Measurements from ENCODE around the gene OPN1SW. TPM values are rescaled to one million over a fixed set of nuclear protein-coding genes. Genes with fewer than 3 reads are reported as not detected.

OPN1SW gene, protein sequence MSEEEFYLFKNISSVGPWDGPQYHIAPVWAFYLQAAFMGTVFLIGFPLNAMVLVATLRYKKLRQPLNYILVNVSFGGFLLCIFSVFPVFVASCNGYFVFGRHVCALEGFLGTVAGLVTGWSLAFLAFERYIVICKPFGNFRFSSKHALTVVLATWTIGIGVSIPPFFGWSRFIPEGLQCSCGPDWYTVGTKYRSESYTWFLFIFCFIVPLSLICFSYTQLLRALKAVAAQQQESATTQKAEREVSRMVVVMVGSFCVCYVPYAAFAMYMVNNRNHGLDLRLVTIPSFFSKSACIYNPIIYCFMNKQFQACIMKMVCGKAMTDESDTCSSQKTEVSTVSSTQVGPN
- polyA plus RNA-seq (2012; ENCODE audit: insufficient read depth, insufficient read length): not detected

- H3K4me3 ChIP-seq (ENCODE audit: low read length): no peak within 1 kb of the TSS
- no peak for DNase-seq (ENCODE audit: low read depth, low spot score)
Measured at GRCh38 chr7:128775744-128776474, at the start of gene OPN1SW. TSS of gene OPN1SW (minus strand) at chr7:128775794. CDS start at chr7:128775781, 13 bp downstream.

DNA sequence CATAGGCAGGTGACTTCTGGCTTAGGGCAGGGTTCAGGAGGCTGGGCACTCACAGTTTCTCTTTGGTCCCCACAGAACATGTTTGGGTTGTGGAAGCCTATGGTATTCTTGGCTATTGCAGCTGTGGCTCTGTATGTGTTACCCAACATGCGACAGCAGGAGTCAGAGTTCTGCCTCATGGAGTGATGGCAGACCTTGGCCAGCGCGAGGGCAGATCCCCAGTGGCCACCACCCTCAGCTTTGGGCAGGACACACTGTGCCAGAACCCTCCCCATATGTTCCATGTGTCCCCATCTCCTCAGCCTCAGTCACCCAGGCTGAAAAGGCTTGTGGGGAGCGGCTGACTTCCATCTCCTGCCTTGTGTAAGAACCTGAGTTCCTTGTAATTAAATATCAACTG lies 46.1 kb upstream of the OPN1SW start:
- no peak overlapping the region for H3K4me3 ChIP-seq (ENCODE audit: low read length)
- DNase-seq (ENCODE audit: low read depth, low spot score): no peak

DNA sequence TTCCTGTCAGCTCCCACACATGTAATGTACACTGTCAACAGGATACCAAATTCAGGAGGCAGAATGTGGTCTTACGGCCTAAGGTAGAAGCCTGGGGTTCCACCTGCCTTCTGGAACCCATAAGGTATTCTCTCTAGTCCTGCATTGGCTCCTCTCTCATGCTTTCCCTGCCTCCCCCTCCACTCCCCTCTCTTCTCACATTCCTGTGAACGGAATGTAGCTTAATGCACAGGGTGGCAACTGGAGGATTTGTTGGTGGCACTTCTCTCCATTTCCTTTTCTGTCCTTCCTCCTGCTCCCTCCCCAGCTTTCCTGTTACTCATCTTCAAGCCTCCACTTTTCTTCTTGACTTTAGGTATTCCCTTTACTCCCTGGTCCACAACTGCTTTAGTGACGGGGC lies 43.1 kb upstream of the OPN1SW start:
- H3K4me3 ChIP-seq (ENCODE audit: low read length): no peak overlapping the region
- DNase-seq (ENCODE audit: low read depth, low spot score): no peak

DNA sequence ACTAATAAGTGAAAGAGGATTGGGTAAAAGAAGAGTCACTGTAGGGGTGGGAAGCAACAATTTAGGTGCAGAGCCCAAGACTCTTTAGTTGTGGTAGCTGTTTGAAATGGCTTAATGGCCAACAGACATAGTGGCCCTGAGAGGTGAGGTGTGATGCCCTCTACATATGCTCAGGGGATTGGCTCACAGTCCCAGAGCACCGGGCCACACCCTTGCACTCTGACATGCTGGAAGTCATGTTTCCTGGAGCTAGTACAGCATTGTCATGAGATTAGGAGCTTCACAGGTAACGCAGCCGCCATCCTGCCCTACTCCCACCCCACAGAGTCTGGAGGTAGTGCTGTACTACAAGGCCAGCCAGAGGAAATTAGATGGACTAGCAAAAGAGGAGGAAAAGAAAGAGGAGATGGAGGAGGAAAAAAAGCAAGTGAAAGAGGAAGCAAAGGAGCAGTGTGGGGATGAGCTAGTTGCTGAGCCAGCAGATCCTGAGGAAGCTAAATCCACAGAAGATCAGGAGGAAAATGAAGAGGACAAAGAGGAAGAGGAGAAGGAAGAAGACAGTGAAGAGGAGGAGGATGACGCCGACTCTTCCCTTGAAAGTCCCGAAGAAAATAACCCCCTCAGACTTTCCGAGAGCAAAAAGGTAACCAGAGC lies 39.8 kb upstream of the OPN1SW start:
- no peak overlapping the region for H3K4me3 ChIP-seq (ENCODE audit: low read length)
- no peak for DNase-seq (ENCODE audit: low read depth, low spot score)

GRCh38 chr7:128814499-128814898 lies 38.9 kb upstream of the OPN1SW start:
- H3K4me3 ChIP-seq (ENCODE audit: low read length): no peak overlapping the region
- DNase-seq (ENCODE audit: low read depth, low spot score): no peak

GRCh38 chr7:128812514-128813168 lies 37.0 kb upstream of the OPN1SW start:
- no peak overlapping the region for H3K4me3 ChIP-seq (ENCODE audit: low read length)
- DNase-seq (ENCODE audit: low read depth, low spot score): no peak

GRCh38 chr7:128811631-128812430 lies 36.2 kb upstream of the OPN1SW start:
- DNase-seq (ENCODE audit: low read depth, low spot score): no peak
- H3K4me3 ChIP-seq (ENCODE audit: low read length): no peak overlapping the region

DNA sequence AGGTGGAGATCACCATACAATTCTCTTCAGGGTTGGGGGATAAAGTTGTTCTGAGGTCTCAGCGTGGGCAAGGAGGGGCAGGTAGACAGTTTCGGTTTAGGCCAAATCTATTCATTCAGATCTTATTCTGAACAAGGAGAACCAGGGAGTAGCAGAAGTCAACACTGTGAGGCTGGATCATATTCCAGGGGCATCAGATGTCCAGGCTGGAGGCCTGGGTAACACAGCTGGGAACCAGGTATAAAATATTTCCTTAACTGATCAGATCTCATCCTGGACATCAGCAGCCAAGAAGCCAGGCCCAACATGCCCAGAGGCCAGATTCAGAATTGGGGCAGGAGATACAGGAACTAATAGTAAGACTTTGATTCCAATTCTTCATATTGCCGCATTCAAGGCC lies 35.4 kb upstream of the OPN1SW start:
- no peak overlapping the region for H3K4me3 ChIP-seq (ENCODE audit: low read length)
- no peak for DNase-seq (ENCODE audit: low read depth, low spot score)

DNA sequence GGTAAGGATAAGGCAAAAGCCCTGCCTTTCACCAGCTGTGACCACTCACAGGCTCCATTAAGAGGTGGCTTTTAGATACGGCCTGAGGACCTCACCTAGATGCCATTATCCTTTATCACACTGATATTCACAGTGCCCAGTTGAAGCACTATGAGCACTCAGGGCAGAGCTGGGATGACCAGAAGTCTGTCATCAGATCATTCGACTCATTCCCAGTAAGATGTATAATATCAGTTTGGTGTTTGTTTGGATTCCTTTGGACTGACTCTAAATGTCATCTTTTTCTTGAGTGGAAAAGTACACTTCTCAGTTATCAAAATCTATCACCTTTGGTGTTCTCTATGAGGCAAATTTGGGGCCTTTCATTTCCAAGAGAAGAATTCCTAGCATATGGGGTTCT lies 34.9 kb upstream of the OPN1SW start:
- no peak overlapping the region for H3K4me3 ChIP-seq (ENCODE audit: low read length)
- no peak for DNase-seq (ENCODE audit: low read depth, low spot score)

GRCh38 chr7:128809363-128809762 lies 33.8 kb upstream of the OPN1SW start:
- no peak for DNase-seq (ENCODE audit: low read depth, low spot score)

GRCh38 chr7:128807191-128807590 lies 31.6 kb upstream of the OPN1SW start:
- DNase-seq (ENCODE audit: low read depth, low spot score): no peak
- H3K4me3 ChIP-seq (ENCODE audit: low read length): no peak overlapping the region

More at GRCh38 chr7:128809363-128809762, 33.8 kb upstream of the OPN1SW start:
- H3K4me3 ChIP-seq (ENCODE audit: low read length): no peak overlapping the region

DNA sequence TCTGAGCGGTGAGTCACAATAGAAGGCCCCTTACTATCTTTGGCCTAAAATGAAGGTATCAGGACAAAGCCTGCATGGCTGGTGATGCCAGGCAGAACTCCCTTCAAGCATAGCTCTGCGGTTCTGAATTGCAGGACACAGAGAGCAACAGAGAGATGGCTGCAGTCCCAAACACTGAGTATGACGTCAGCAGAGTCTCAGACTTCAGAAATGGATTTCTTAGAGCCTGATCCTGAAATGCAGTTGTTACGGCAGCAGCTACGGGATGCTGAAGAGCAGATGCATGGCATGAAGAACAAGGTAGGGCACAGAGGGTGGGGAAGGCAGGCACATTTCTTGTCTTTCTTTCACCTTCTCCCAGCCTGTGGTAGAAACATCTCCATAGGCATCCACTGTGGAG lies 29.6 kb upstream of the OPN1SW start:
- H3K4me3 ChIP-seq (ENCODE audit: low read length): no peak overlapping the region
- DNase-seq (ENCODE audit: low read depth, low spot score): no peak

GRCh38 chr7:128804484-128804883 lies 28.9 kb upstream of the OPN1SW start:
- H3K4me3 ChIP-seq (ENCODE audit: low read length): no peak overlapping the region
- no peak for DNase-seq (ENCODE audit: low read depth, low spot score)

GRCh38 chr7:128801667-128802418 lies 26.2 kb upstream of the OPN1SW start:
- DNase-seq (ENCODE audit: low read depth, low spot score): no peak
- no peak overlapping the region for H3K4me3 ChIP-seq (ENCODE audit: low read length)

- no peak for DNase-seq (ENCODE audit: low read depth, low spot score)
- no peak overlapping the region for H3K4me3 ChIP-seq (ENCODE audit: low read length)
Measured at GRCh38 chr7:128801003-128801402, 25.4 kb upstream of the OPN1SW start.

GRCh38 chr7:128800567-128800966 lies 25.0 kb upstream of the OPN1SW start:
- no peak for DNase-seq (ENCODE audit: low read depth, low spot score)
- H3K4me3 ChIP-seq (ENCODE audit: low read length): no peak overlapping the region

- no peak overlapping the region for H3K4me3 ChIP-seq (ENCODE audit: low read length)
- DNase-seq (ENCODE audit: low read depth, low spot score): no peak
Measured at GRCh38 chr7:128799451-128799850, 23.9 kb upstream of the OPN1SW start.

DNA sequence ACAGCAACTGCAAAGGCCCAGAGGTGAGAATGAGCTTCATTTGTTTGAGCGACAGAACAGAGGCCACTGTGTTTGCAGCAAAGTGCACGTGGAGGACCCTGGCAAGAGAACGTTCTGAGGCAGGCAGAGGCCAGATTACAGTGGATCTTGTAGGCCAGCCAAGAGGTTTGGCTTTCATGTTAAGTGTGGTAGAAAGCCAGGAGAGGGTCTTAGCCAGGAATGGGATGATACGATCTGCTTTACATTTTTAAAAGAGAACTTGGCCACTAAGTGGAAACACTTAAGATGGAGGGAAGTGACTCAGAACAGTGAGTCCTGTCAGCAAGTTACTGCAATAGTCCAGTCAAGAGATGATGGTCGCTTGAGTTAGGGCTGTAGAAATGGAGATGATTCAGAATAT lies 20.7 kb upstream of the OPN1SW start:
- no peak overlapping the region for H3K4me3 ChIP-seq (ENCODE audit: low read length)
- no peak for DNase-seq (ENCODE audit: low read depth, low spot score)
